Embryonic facial prominence (tissue), 1 donor: ENCODE data around the gene SYCE3.
"Not testable (repeated sequence)": the region's sequence is repeated elsewhere in the genome, so short reads cannot be mapped to it uniquely, and the experiment has no call there.

Experiments used
- DNase-seq: peaks from one replicate; pipeline ENCODE4 v3.0.0-alpha.2; 2016; ENCODE audit errors: extremely low spot score

SYCE3 gene

GRCh38 chr22:50548921-50549790, 13.6 kb downstream of the SYCE3 start:
- DNase-seq: no peak

GRCh38 chr22:50548040-50548920, 14.4 kb downstream of the SYCE3 start:
- no peak for DNase-seq

- DNase-seq: no peak
Observed at GRCh38 chr22:50547263-50547985, 15.3 kb downstream of the SYCE3 start.

GRCh38 chr22:50546326-50547262, 16.1 kb downstream of the SYCE3 start:
- no peak for DNase-seq

- no peak for DNase-seq
Observed at GRCh38 chr22:50545522-50546325, 17.0 kb downstream of the SYCE3 start, which contains the start of gene KLHDC7B. KLHDC7B (plus strand) TSS chr22:50545899; CDS start chr22:50546244, 345 bp downstream.

GRCh38 chr22:50544746-50545253, 17.9 kb downstream of the SYCE3 start:
- no peak for DNase-seq

- DNase-seq: no peak
Observed at GRCh38 chr22:50544078-50544745, 18.5 kb downstream of the SYCE3 start.

GRCh38 chr22:50542416-50542927, 20.2 kb downstream of the SYCE3 start:
- DNase-seq: no peak

- DNase-seq: not testable (repeated sequence)
Observed at GRCh38 chr22:50541667-50542026, 21.1 kb downstream of the SYCE3 start.

GRCh38 chr22:50540381-50540780, 22.3 kb downstream of the SYCE3 start:
- no peak for DNase-seq

GRCh38 chr22:50537765-50538164, 25.0 kb downstream of the SYCE3 start:
- no peak for DNase-seq

GRCh38 chr22:50536226-50536625, 26.5 kb downstream of the SYCE3 start:
- no peak for DNase-seq

GRCh38 chr22:50535113-50535512, 27.6 kb downstream of the SYCE3 start:
- no peak for DNase-seq

- not testable (repeated sequence) for DNase-seq
Observed at GRCh38 chr22:50533856-50534711, 28.6 kb downstream of the SYCE3 start.

GRCh38 chr22:50532824-50533796, 29.6 kb downstream of the SYCE3 start:
- DNase-seq: no peak

GRCh38 chr22:50531962-50532674, 30.6 kb downstream of the SYCE3 start:
- DNase-seq: no peak
